Activated CD4-positive, alpha-beta memory T cell treated with anti-CD3 and anti-CD28 coated beads, Interleukin-2, amount 10 ng/mL, durations not matched to agents 7 days and 5 days (primary cell): ENCODE data around the gene UFL1. TPM values are rescaled to one million over a fixed set of nuclear protein-coding genes. Genes with fewer than 3 reads are reported as not detected.

Source experiments
- CTCF ChIA-PET: fragments of 350-600 bp; sonication (Branson Sonifier 250); formaldehyde crosslinking; loops from one replicate; lab custom pipeline; 2021; ENCODE audit warnings: antibody characterized with exemption, inconsistent platforms; lab: Charles Lee
- POLR2A ChIA-PET: fragments of 350-600 bp; sonication (Branson Sonifier 250); formaldehyde crosslinking; loops from one replicate; lab custom pipeline; 2021; ENCODE audit warnings: antibody characterized with exemption; lab: Charles Lee
- DNase-seq: peaks from one replicate; pipeline ENCODE4 v3.0.0-alpha.2; 2020
- H3K27ac Mint-ChIP-seq: one replicate; pipeline ENCODE4 v1.8.0; 2021; ENCODE audit warnings: mild to moderate bottlenecking, mixed read lengths
- H3K27me3 Mint-ChIP-seq: one replicate; pipeline ENCODE4 v1.8.0; 2021; ENCODE audit warnings: mixed read lengths
- H3K36me3 Mint-ChIP-seq: one replicate; pipeline ENCODE4 v1.8.0; 2021; ENCODE audit warnings: low read depth, mixed read lengths
- H3K4me1 Mint-ChIP-seq: one replicate; pipeline ENCODE4 v1.8.0; 2021; ENCODE audit warnings: mixed read lengths
- H3K4me3 Mint-ChIP-seq: one replicate; pipeline ENCODE4 v1.8.0; 2021; ENCODE audit warnings: mild to moderate bottlenecking, mixed read lengths
- H3K9me3 Mint-ChIP-seq: one replicate; pipeline ENCODE4 v1.8.0; 2021; ENCODE audit warnings: mixed read lengths
- total RNA-seq, 2 experiments: library from RNA; stranded (reverse); gene quantifications; one replicate each; pipeline ENCODE4 v1.2.3, GENCODE V29; 2021

UFL1 gene
- total RNA-seq, 2 experiments from 2014 or later, result 22.5 to 23.5 TPM

DNA sequence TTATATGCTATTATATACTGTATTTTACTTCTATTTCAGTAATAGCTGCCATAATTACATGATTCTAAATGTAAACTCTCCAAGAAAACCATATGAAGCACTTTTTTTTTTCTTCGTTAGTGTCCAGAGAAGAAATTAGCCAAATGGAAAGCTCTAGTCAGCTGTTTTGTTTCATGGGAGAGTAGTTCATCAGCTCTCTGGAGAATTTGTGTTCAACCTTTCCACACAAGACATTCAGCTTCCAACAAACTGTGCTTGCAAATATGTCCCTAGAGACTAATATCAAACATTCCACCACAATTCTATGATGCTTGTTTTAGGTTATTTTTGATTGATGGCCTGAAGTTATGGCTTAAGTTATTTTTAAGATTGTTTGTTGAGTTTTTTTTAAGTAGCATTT is 60.8 kb downstream of the UFL1 start:
- POLR2A ChIA-PET, result no interaction called here
- peaks cover 18% of the 10 kb centered on the region for H3K27me3 Mint-ChIP-seq
- no peaks in the 10 kb centered on the region for H3K9me3 Mint-ChIP-seq
- H3K4me1 Mint-ChIP-seq, result no peaks in the 10 kb centered on the region
- CTCF ChIA-PET, result no interaction called here
- no peaks in the 10 kb centered on the region for H3K36me3 Mint-ChIP-seq
- DNase-seq, result no peak
- no peak overlapping the region for H3K4me3 Mint-ChIP-seq
- no peak overlapping the region for H3K27ac Mint-ChIP-seq

DNA sequence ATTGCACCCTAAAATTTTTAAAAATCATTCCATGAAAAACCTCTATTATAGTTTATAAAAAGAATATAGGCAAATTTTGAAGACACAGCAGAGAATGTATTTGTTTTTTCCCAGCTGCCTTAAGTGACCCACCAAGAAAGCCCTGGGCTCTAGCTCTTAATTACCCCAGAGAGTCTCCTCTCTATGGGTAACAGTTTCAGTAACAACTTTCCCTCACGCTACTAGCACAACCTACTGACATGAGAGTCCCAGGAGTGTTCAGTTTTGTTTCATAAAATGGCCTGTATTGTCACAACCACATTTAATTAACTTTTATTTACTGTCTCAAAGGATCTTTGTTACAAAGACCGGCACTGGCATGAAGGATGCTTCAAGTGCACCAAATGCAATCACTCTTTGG is 82.8 kb downstream of the UFL1 start:
- Mint-ChIP-seq H3K4me1 (no peaks in the 10 kb centered on the region), H3K27me3 (peaks cover 5% of the 10 kb centered on the region), H3K36me3 (no peaks in the 10 kb centered on the region), H3K27ac (no peak overlapping the region), H3K4me3 (no peak overlapping the region), H3K9me3 (no peaks in the 10 kb centered on the region)
- no peak for DNase-seq
- CTCF ChIA-PET, result no interaction called here
- POLR2A ChIA-PET, result no interaction called here

Other genes starting within 250 kb of the UFL1 start
- gene FHL5, start 41.3 kb downstream of the UFL1 start, total RNA-seq, result not detected